Neural cell (in vitro differentiated cells): Measurements from ENCODE around the gene NETO1. TPM values are rescaled to one million over a fixed set of nuclear protein-coding genes. Genes with fewer than 3 reads are reported as not detected.

Source experiments
- H2AFZ ChIP-seq: fragments of 200-600, 300-800 bp; sonication (generic), shearing (Covaris generic); 2 replicates; pipeline ENCODE4 v1.6.0; 2014; ENCODE audit warnings: low read depth, mild to moderate bottlenecking, antibody characterized with exemption, low read length, moderate library complexity
- H3F3A ChIP-seq: fragments of 200-600 bp; shearing (Covaris generic); 2 replicates; pipeline ENCODE4 v1.6.1; 2016; ENCODE audit warnings: mild to moderate bottlenecking, moderate library complexity, mixed read lengths, antibody characterized with exemption, low read length; ENCODE audit not compliant: insufficient read depth, poor library complexity, severe bottlenecking
- H3K27ac ChIP-seq: fragments of 200-600, 300-800 bp; sonication (generic), shearing (Covaris generic); 2 replicates; pipeline ENCODE4 v1.5.1; 2014; ENCODE audit warnings: mild to moderate bottlenecking, low read length, moderate library complexity
- H3K27me3 ChIP-seq: fragments of 300-800, 200-600 bp; sonication (generic), shearing (Covaris generic); 2 replicates; pipeline ENCODE4 v1.6.0; 2014; ENCODE audit warnings: mild to moderate bottlenecking, low read depth, low read length, moderate library complexity; ENCODE audit not compliant: insufficient read depth
- H3K36me3 ChIP-seq: fragments of 300-800, 200-600 bp; sonication (generic), shearing (Covaris generic); 2 replicates; pipeline ENCODE4 v1.5.1; 2014; ENCODE audit warnings: mild to moderate bottlenecking, antibody characterized with exemption, low read length, moderate library complexity; ENCODE audit not compliant: insufficient read depth
- H3K4me2 ChIP-seq: fragments of 300-800, 200-600 bp; sonication (generic), shearing (Covaris generic); 2 replicates; pipeline ENCODE4 v1.6.0; 2014; ENCODE audit warnings: mild to moderate bottlenecking, low read length
- H3K4me3 ChIP-seq: fragments of 300-800, 200-600 bp; sonication (generic), shearing (Covaris generic); 2 replicates; pipeline ENCODE4 v1.5.1; 2014; ENCODE audit warnings: mild to moderate bottlenecking, low read length, moderate library complexity
- H3K79me2 ChIP-seq: fragments of 200-600 bp; shearing (Covaris generic); replicated peaks from 2 replicates; pipeline ENCODE4 v1.6.0; 2014; ENCODE audit warnings: mild to moderate bottlenecking, low read length, moderate library complexity; ENCODE audit not compliant: insufficient read depth
- H3K9ac ChIP-seq: fragments of 300-800, 200-600 bp; sonication (generic), shearing (Covaris generic); 2 replicates; pipeline ENCODE4 v1.6.1; 2016; ENCODE audit warnings: mild to moderate bottlenecking, low read length, mixed read lengths
- H3K9me2 ChIP-seq: fragments of 200-600 bp; shearing (Covaris generic); 2 replicates; pipeline ENCODE4 v1.6.1; 2016; ENCODE audit warnings: mild to moderate bottlenecking, low read length, mixed read lengths; ENCODE audit not compliant: insufficient read depth
- H3K9me3 ChIP-seq: fragments of 200-600, 300-800 bp; sonication (generic), shearing (Covaris generic); 2 replicates; pipeline ENCODE4 v1.6.1; 2016; ENCODE audit warnings: mild to moderate bottlenecking, mixed run types, low read length, moderate library complexity, mixed read lengths
- H4K20me1 ChIP-seq: fragments of 200-600 bp; shearing (Covaris generic); 2 replicates; pipeline ENCODE4 v1.6.1; 2016; ENCODE audit warnings: mild to moderate bottlenecking, mixed run types; ENCODE audit not compliant: insufficient read depth
- EP300 ChIP-seq: fragments of 450-650 bp; conservative IDR thresholded peaks from 2 replicates; pipeline ENCODE4 v1.6.1; 2014; ENCODE audit warnings: antibody characterized with exemption, mild to moderate bottlenecking, moderate library complexity; ENCODE audit not compliant: poor library complexity, severe bottlenecking
- EZH2 ChIP-seq: fragments of 200-600, 300-800 bp; shearing (Covaris generic), sonication (generic); IDR thresholded peaks from 2 replicates; pipeline ENCODE4 v1.6.1; 2014; ENCODE audit warnings: antibody characterized with exemption, low read length, borderline replicate concordance, mild to moderate bottlenecking; ENCODE audit not compliant: insufficient read depth, poor library complexity, severe bottlenecking
- MXI1 ChIP-seq: fragments of 450-650 bp; conservative IDR thresholded peaks from 2 replicates; pipeline ENCODE4 v1.6.1; 2014; ENCODE audit warnings: antibody characterized with exemption, mild to moderate bottlenecking; ENCODE audit not compliant: poor library complexity, severe bottlenecking
- POLR2AphosphoS5 ChIP-seq: IDR thresholded peaks from 2 replicates; pipeline ENCODE4 v1.6.1; 2012
- RAD21 ChIP-seq: fragments of 450-650 bp; conservative IDR thresholded peaks from 2 replicates; pipeline ENCODE4 v1.6.1; 2014; ENCODE audit warnings: antibody characterized with exemption, mild to moderate bottlenecking, moderate library complexity
- SMC3 ChIP-seq: fragments of 450-650 bp; conservative IDR thresholded peaks from 2 replicates; pipeline ENCODE4 v1.6.1; 2014; ENCODE audit warnings: antibody characterized with exemption, mild to moderate bottlenecking, moderate library complexity; ENCODE audit not compliant: poor library complexity
- TAF1 ChIP-seq: IDR thresholded peaks from 2 replicates; pipeline ENCODE4 v1.6.1; 2012; ENCODE audit warnings: low read depth
- polyA plus RNA-seq: library from polyadenylated mRNA; depleted of rRNA; stranded (reverse); fragments of >200 nt; gene quantifications from 2 replicates; pipeline ENCODE4 v1.2.3, GENCODE V29; 2014
- TF ChIP-seq, protein P1 (sequence below): IDR thresholded peaks from 2 replicates; pipeline ENCODE4 v1.6.1; 2012; ENCODE audit warnings: borderline replicate concordance
- TF ChIP-seq, protein P2 (sequence below): fragments of 450-650 bp; IDR thresholded peaks from 2 replicates; pipeline ENCODE4 v1.5.1; 2014; ENCODE audit warnings: antibody characterized with exemption, mild to moderate bottlenecking, moderate library complexity; ENCODE audit not compliant: poor library complexity, severe bottlenecking

NETO1 gene
- polyA plus RNA-seq, 1 donor from 2014 or later = 0.45 TPM

DNA sequence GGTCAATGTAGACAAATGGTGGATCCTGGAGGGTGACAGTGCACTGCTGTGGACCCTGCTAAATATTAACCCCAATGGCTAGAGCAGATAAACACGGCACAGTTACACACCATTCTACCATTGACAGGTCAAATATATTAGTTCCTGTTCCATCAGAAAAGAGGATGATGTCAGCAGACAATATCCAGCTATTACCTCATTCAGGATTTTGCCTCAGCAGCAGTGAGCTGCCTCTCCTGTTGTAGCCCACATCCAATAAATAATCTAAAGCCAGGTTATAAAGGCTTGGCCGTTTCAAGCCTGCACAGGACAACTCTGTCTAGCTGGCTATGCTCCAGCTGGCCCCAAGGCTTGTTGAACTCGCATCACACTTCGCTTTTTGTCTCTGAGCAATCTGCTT is 31.6 kb upstream of the NETO1 start:
- TF ChIP-seq SMC3 = no peak
- TF ChIP-seq POLR2AphosphoS5 = no peak
- TF ChIP-seq, protein P1, sequence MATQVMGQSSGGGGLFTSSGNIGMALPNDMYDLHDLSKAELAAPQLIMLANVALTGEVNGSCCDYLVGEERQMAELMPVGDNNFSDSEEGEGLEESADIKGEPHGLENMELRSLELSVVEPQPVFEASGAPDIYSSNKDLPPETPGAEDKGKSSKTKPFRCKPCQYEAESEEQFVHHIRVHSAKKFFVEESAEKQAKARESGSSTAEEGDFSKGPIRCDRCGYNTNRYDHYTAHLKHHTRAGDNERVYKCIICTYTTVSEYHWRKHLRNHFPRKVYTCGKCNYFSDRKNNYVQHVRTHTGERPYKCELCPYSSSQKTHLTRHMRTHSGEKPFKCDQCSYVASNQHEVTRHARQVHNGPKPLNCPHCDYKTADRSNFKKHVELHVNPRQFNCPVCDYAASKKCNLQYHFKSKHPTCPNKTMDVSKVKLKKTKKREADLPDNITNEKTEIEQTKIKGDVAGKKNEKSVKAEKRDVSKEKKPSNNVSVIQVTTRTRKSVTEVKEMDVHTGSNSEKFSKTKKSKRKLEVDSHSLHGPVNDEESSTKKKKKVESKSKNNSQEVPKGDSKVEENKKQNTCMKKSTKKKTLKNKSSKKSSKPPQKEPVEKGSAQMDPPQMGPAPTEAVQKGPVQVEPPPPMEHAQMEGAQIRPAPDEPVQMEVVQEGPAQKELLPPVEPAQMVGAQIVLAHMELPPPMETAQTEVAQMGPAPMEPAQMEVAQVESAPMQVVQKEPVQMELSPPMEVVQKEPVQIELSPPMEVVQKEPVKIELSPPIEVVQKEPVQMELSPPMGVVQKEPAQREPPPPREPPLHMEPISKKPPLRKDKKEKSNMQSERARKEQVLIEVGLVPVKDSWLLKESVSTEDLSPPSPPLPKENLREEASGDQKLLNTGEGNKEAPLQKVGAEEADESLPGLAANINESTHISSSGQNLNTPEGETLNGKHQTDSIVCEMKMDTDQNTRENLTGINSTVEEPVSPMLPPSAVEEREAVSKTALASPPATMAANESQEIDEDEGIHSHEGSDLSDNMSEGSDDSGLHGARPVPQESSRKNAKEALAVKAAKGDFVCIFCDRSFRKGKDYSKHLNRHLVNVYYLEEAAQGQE = no peak
- Histone ChIP-seq H3K79me2 (no peaks in the 10 kb centered on the region), H3K27ac (no peak overlapping the region)

DNA sequence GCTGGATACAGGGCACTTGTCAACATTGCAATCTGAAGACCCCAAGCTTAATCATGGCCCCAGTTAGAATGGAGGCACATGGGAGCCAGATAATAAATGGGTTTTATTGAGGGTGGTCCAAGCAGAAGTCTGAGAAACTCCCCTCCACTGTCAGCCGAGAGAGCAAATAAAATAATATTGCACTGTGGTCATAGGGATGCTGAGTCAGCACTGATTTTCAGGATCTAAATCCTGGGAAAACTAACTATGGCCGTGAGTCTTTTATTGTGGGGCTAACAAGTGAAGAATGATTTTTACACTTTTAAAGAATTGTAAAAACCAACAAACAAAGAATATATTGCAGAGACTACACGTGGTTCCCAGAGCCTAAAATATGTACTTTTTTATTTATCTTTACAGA is 31.1 kb upstream of the NETO1 start:
- Histone ChIP-seq H3K9me2 (no peaks in the 10 kb centered on the region), H4K20me1 (no peaks in the 10 kb centered on the region), H3K4me3 (no peak overlapping the region), H2AFZ (no peak overlapping the region), H3K36me3 (no peaks in the 10 kb centered on the region), H3K27me3 (no peaks in the 10 kb centered on the region), H3K27ac (no peak overlapping the region), H3K9me3 (no peaks in the 10 kb centered on the region), H3K79me2 (no peaks in the 10 kb centered on the region), H3K9ac (no peak overlapping the region), H3K4me2 (no peak overlapping the region), H3F3A (no peaks in the 10 kb centered on the region)
- TF ChIP-seq, protein P2, sequence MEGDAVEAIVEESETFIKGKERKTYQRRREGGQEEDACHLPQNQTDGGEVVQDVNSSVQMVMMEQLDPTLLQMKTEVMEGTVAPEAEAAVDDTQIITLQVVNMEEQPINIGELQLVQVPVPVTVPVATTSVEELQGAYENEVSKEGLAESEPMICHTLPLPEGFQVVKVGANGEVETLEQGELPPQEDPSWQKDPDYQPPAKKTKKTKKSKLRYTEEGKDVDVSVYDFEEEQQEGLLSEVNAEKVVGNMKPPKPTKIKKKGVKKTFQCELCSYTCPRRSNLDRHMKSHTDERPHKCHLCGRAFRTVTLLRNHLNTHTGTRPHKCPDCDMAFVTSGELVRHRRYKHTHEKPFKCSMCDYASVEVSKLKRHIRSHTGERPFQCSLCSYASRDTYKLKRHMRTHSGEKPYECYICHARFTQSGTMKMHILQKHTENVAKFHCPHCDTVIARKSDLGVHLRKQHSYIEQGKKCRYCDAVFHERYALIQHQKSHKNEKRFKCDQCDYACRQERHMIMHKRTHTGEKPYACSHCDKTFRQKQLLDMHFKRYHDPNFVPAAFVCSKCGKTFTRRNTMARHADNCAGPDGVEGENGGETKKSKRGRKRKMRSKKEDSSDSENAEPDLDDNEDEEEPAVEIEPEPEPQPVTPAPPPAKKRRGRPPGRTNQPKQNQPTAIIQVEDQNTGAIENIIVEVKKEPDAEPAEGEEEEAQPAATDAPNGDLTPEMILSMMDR = no peak
- TF ChIP-seq EZH2 (no peak), RAD21 (no peak)

More for the DNA sequence above, 31.6 kb upstream of the NETO1 start:
- H3K4me2 ChIP-seq = no peak overlapping the region
- H3K9me3 ChIP-seq = no peaks in the 10 kb centered on the region
- H3K36me3 ChIP-seq = no peaks in the 10 kb centered on the region
- no peak overlapping the region for H3K9ac ChIP-seq
- H3K27me3 ChIP-seq = no peaks in the 10 kb centered on the region
- H4K20me1 ChIP-seq = no peaks in the 10 kb centered on the region
- no peak overlapping the region for H3K4me3 ChIP-seq
- H3K9me2 ChIP-seq = no peaks in the 10 kb centered on the region
- no peak overlapping the region for H2AFZ ChIP-seq
- no peaks in the 10 kb centered on the region for H3F3A ChIP-seq

DNA sequence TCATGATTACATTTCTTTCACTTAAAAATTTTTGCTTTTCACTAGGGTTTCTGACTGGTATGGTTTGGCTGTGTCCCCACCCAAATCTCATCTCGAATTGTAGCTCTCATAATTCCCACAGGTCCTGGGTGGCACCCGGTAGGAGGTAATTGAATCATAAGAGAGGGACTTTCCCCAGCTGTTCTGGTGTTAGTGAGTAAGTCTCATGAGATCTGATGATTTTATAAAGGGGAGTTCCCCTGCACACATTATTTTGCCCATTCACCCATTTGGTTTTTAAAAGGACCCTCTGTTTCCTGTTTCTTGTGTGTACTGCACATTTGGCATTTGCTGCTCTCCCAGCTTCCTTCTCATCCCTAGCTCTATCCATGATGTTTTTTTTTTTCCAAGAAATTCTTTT is 27.8 kb upstream of the NETO1 start:
- H4K20me1 ChIP-seq = no peaks in the 10 kb centered on the region
- no peak overlapping the region for H3K4me3 ChIP-seq
- H3K27ac ChIP-seq = no peak overlapping the region
- no peaks in the 10 kb centered on the region for H3K9me2 ChIP-seq
- no peaks in the 10 kb centered on the region for H3F3A ChIP-seq
- H3K79me2 ChIP-seq = no peaks in the 10 kb centered on the region
- H3K27me3 ChIP-seq = no peaks in the 10 kb centered on the region
- H3K9me3 ChIP-seq = no peaks in the 10 kb centered on the region
- H2AFZ ChIP-seq = no peak overlapping the region
- H3K9ac ChIP-seq = no peak overlapping the region
- no peaks in the 10 kb centered on the region for H3K36me3 ChIP-seq
- TF ChIP-seq SMC3 = no peak
- no peak for TF ChIP-seq POLR2AphosphoS5
- TF ChIP-seq, protein P2 = no peak
- TF ChIP-seq TAF1 = no peak
- no peak for TF ChIP-seq EZH2
- TF ChIP-seq MXI1 = no peak
- TF ChIP-seq, protein P1 = no peak
- no peak for TF ChIP-seq RAD21
- no peak for TF ChIP-seq EP300
- H3K4me2 ChIP-seq = no peak overlapping the region
